GM23248 (cell line): ENCODE measurements around the gene HNRNPA1. TPM values are rescaled to one million over a fixed set of nuclear protein-coding genes. Genes with fewer than 3 reads are reported as not detected.

Source experiments
- DNase-seq: peaks from one replicate; pipeline ENCODE4 v3.0.0-alpha.2; 2015
- H2AFZ ChIP-seq: fragments of 200-600 bp; sonication (generic); 2 replicates; pipeline ENCODE4 v1.6.1; 2016; ENCODE audit warnings: antibody characterized with exemption
- H3F3A ChIP-seq: fragments of 200-600 bp; sonication (generic); 2 replicates; pipeline ENCODE4 v1.6.1; 2016; ENCODE audit warnings: mild to moderate bottlenecking, antibody characterized with exemption, mixed run types; ENCODE audit not compliant: insufficient read depth
- H3K27ac ChIP-seq: fragments of 200-600 bp; sonication (generic); 2 replicates; pipeline ENCODE4 v1.5.1; 2016; ENCODE audit warnings: mild to moderate bottlenecking
- H3K27me3 ChIP-seq: fragments of 200-600 bp; sonication (generic); replicated peaks from 2 replicates; pipeline ENCODE4 v1.6.1; 2016; ENCODE audit warnings: mild to moderate bottlenecking; ENCODE audit not compliant: insufficient read depth
- H3K36me3 ChIP-seq: fragments of 200-600 bp; sonication (generic); 2 replicates; pipeline ENCODE4 v1.6.1; 2016; ENCODE audit warnings: low read depth, mild to moderate bottlenecking
- H3K4me1 ChIP-seq: fragments of 200-600 bp; sonication (generic); 2 replicates; pipeline ENCODE4 v1.6.1; 2016; ENCODE audit warnings: mild to moderate bottlenecking; ENCODE audit not compliant: insufficient read depth
- H3K4me2 ChIP-seq: fragments of 200-600 bp; sonication (generic); one replicate; pipeline ENCODE4 v1.6.1; 2016; ENCODE audit warnings: mild to moderate bottlenecking; ENCODE audit not compliant: unreplicated experiment
- H3K4me3 ChIP-seq: fragments of 200-600 bp; sonication (generic); 2 replicates; pipeline ENCODE4 v1.5.1; 2016; ENCODE audit warnings: mild to moderate bottlenecking
- H3K79me2 ChIP-seq: fragments of 200-600 bp; sonication (generic); 2 replicates; pipeline ENCODE4 v1.6.1; 2016; ENCODE audit warnings: mild to moderate bottlenecking; ENCODE audit not compliant: insufficient read depth
- H3K9ac ChIP-seq: fragments of 200-600 bp; sonication (generic); 2 replicates; pipeline ENCODE4 v1.6.1; 2016; ENCODE audit warnings: mild to moderate bottlenecking
- H3K9me2 ChIP-seq: fragments of 200-600 bp; sonication (generic); 2 replicates; pipeline ENCODE4 v1.6.1; 2016; ENCODE audit warnings: mixed run types, mild to moderate bottlenecking, moderate library complexity; ENCODE audit not compliant: insufficient read depth
- H3K9me3 ChIP-seq: fragments of 200-600 bp; sonication (generic); one replicate; pipeline ENCODE4 v1.6.1; 2017; ENCODE audit warnings: low read depth
- H4K20me1 ChIP-seq: fragments of 200-600 bp; sonication (generic); 2 replicates; pipeline ENCODE4 v1.6.0; 2016; ENCODE audit not compliant: insufficient read depth
- EZH2 ChIP-seq: fragments of 200-600 bp; sonication (generic); IDR thresholded peaks from 2 replicates; pipeline ENCODE4 v1.6.1; 2018; ENCODE audit warnings: antibody characterized with exemption, mild to moderate bottlenecking; ENCODE audit not compliant: insufficient read depth, poor library complexity, severe bottlenecking
- EZH2phosphoT487 ChIP-seq: fragments of 200-600 bp; sonication (generic); IDR thresholded peaks from 2 replicates; pipeline ENCODE4 v1.6.1; 2018; ENCODE audit warnings: antibody characterized with exemption, moderate library complexity, mild to moderate bottlenecking, low read depth; ENCODE audit not compliant: insufficient read depth
- WGBS, 2 experiments: methylation state at CpG; one replicate each; pipeline ENCODE4 v1.1.6; 2015 to 2017; ENCODE audit warnings: low lambda C conversion rate in 2 of 2, low coverage in 1 of 2; ENCODE audit errors: missing lambda C conversion rate in 2 of 2; 5-methylcytosine and 5-hydroxymethylcytosine counted together
- in situ Hi-C: fragments of 300-500 bp; cut with MboI; formaldehyde crosslinking; loops from 2 replicates; pipeline ENCODE4 v1.15.0; 2020
- polyA plus RNA-seq: library from polyadenylated mRNA; unstranded; fragments of >200 nt; fragmentation: Nextera tagmentation; extraction: Ambion mirVana; gene quantifications from 2 replicates; pipeline ENCODE4 v1.2.1, GENCODE V29; 2016
- total RNA-seq: library from RNA; depleted of rRNA; stranded (reverse); fragments of >200 nt; shearing (Covaris generic); gene quantifications from 2 replicates; pipeline ENCODE4 v1.2.3, GENCODE V29; 2014

Gene HNRNPA1
- total and polyA plus RNA-seq, 2 experiments from 2014 or later, result 226 to 351 TPM

DNA sequence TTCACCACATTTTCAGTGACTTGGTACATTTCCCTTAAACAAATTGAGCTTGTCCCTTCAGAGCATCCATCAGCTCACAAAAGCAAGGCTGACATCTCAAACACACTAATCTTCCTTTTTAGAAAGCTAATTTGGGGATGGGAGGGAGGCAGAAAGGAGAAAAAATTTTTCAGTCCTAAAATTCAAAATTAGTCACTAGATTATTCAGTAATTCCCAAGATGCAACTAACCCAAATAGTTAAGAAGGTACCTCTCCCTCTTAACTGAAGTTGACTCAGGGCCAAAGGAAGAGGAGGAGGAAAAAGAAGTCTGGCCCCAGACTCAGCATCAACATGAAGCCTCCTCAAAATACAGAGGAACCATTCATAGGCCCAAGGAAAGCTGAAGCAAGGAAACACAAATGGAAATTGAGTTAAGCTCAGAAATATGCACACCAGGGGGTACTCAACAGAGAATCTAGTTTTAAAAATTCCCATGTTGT is 22.3 kb upstream of the HNRNPA1 start:
- peak; percentile 66 for DNase-seq
- peaks cover 66% of the 10 kb centered on the region for H3K4me1 ChIP-seq
- peaks cover 64% of the 10 kb centered on the region for H3F3A ChIP-seq
- TF ChIP-seq EZH2phosphoT487, result no peak
- H2AFZ ChIP-seq, result peak overlapping the region; percentile 40; the same call in 1 of the 2 replicates
- H3K4me3 ChIP-seq, result peak overlapping the region; percentile 54; the same call in 1 of the 2 replicates
- H3K9me2 ChIP-seq, result no peaks in the 10 kb centered on the region
- H4K20me1 ChIP-seq, result no peaks in the 10 kb centered on the region
- peaks cover 12% of the 10 kb centered on the region for H3K36me3 ChIP-seq
- no peaks in the 10 kb centered on the region for H3K9me3 ChIP-seq
- peak overlapping the region; percentile 78 for H3K9ac ChIP-seq
- in situ Hi-C loops, result no loop called here
- H3K79me2 ChIP-seq, result peaks cover 76% of the 10 kb centered on the region
- no peaks in the 10 kb centered on the region for H3K27me3 ChIP-seq
- peak overlapping the region; percentile 80 for H3K4me2 ChIP-seq
- H3K27ac ChIP-seq, result peak overlapping the region; percentile 93

- Histone ChIP-seq H3K36me3 (peaks cover 12% of the 10 kb centered on the region), H3K9me3 (no peaks in the 10 kb centered on the region), H3K27ac (peak overlapping the region; percentile 93), H3K79me2 (peaks cover 77% of the 10 kb centered on the region), H3K4me3 (peak overlapping the region; percentile 54), H4K20me1 (no peaks in the 10 kb centered on the region), H3K9me2 (no peaks in the 10 kb centered on the region), H3K4me1 (peaks cover 66% of the 10 kb centered on the region), H3K27me3 (no peaks in the 10 kb centered on the region), H2AFZ (peak overlapping the region; percentile 71), H3K9ac (peak overlapping the region; percentile 78), H3K4me2 (peak overlapping the region; percentile 80), H3F3A (peaks cover 65% of the 10 kb centered on the region)
- 2 to 4% methylated on average over 11 of the region's 11 CpGs for WGBS, 2 experiments
- in situ Hi-C loops, result no loop called here
- peak; percentile 95 for DNase-seq
- TF ChIP-seq EZH2, result no peak
- no peak for TF ChIP-seq EZH2phosphoT487
Measured at GRCh38 chr12:54259194-54260011, 21.1 kb upstream of the HNRNPA1 start.

DNA sequence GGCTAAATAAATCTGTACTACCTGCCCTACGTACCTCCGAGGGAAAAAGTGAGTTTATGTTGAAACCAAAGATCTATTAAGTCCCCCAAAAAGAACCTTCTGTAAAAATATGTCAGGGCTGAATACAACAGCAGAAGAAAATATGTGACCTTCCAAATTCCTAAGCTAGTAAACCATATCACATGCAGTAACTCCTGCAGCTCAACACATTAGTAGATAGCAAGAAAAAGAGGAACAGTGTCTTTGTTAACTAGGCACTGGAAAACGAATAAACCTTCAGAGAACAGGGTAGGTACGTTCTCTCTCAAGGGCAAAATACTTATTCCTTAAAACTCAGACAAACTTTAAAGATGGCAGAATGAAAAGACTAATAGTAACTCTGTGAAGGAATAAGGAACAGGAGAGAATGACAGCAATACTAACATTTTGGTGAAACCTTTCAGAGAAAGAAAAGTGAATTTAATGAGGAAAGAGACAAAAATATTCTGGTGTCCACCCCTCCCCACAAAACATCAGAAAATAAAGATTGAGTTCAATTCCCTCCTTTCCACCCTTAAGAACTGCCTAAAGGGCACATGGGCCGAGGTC is 18.6 kb upstream of the HNRNPA1 start:
- peak overlapping the region; percentile 93 for H3K27ac ChIP-seq
- peaks cover 64% of the 10 kb centered on the region for H3F3A ChIP-seq
- H3K9me3 ChIP-seq, result no peaks in the 10 kb centered on the region
- peaks cover 79% of the 10 kb centered on the region for H3K79me2 ChIP-seq
- H3K36me3 ChIP-seq, result 0 out of 2 replicates have a peak, but pooled peaks cover 3% of the 10 kb centered on the region
- no peak for TF ChIP-seq EZH2phosphoT487
- no peak for TF ChIP-seq EZH2
- WGBS, 2 experiments, result 49 to 51% methylated on average over 5 of the region's 5 CpGs
- no peaks in the 10 kb centered on the region for H3K27me3 ChIP-seq
- peaks cover 69% of the 10 kb centered on the region for H3K4me1 ChIP-seq
- no peaks in the 10 kb centered on the region for H3K9me2 ChIP-seq
- H3K4me2 ChIP-seq, result peak overlapping the region; percentile 58
- DNase-seq, result peak; percentile 34
- H3K9ac ChIP-seq, result peak overlapping the region; percentile 40
- in situ Hi-C loops, result no loop called here
- H4K20me1 ChIP-seq, result no peaks in the 10 kb centered on the region
- H3K4me3 ChIP-seq, result peak overlapping the region; percentile 39
- H2AFZ ChIP-seq, result peak overlapping the region; percentile 20; the same call in 1 of the 2 replicates

DNA sequence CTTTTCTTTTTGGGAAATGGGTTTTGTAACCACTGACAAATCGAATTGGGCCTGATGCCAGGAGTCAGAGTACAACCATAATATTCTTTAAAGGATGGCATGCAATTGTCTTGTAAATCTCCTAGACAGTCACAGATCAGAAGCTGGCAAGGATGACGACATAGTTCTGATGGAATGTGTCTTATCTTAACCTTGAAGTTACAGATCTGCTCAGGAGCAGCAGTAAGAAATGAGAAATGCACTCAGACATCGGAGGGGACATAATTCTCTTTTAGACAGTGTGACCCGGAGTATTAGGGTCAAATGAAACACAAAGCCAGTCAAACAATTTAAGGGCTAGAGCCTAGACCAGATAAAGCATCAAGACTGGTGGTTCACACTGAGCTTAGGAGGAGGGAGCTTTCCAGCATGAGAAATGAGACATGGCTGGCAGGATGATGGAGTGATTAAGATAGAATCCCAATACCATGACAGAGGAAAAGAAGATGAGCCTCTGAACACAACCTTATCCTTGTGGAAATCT is 18.1 kb upstream of the HNRNPA1 start:
- H2AFZ ChIP-seq, result no peak overlapping the region

More for the DNA sequence above, 18.1 kb upstream of the HNRNPA1 start:
- H3K4me3 ChIP-seq, result peak overlapping the region; percentile 39
- peak overlapping the region; percentile 58 for H3K4me2 ChIP-seq
- in situ Hi-C loops, result no loop called here
- peaks cover 59% of the 10 kb centered on the region for H3F3A ChIP-seq
- no peaks in the 10 kb centered on the region for H3K27me3 ChIP-seq
- H3K27ac ChIP-seq, result peak overlapping the region; percentile 93
- peak overlapping the region; percentile 40 for H3K9ac ChIP-seq
- no peaks in the 10 kb centered on the region for H4K20me1 ChIP-seq
- TF ChIP-seq EZH2phosphoT487 (no peak), EZH2 (no peak)
- no peaks in the 10 kb centered on the region for H3K36me3 ChIP-seq
- H3K9me2 ChIP-seq, result no peaks in the 10 kb centered on the region
- H3K4me1 ChIP-seq, result peaks cover 65% of the 10 kb centered on the region
- 6 to 13% methylated on average over 4 of the region's 4 CpGs for WGBS, 2 experiments
- peaks cover 78% of the 10 kb centered on the region for H3K79me2 ChIP-seq
- DNase-seq, result peak; percentile 78
- H3K9me3 ChIP-seq, result no peaks in the 10 kb centered on the region
